Measurements from ENCODE around the gene UCP2.
"Not testable (repeated sequence)": the region's sequence is repeated elsewhere in the genome, so short reads cannot be mapped to it uniquely, and the experiment has no call there.

The UCP2 gene

DNA sequence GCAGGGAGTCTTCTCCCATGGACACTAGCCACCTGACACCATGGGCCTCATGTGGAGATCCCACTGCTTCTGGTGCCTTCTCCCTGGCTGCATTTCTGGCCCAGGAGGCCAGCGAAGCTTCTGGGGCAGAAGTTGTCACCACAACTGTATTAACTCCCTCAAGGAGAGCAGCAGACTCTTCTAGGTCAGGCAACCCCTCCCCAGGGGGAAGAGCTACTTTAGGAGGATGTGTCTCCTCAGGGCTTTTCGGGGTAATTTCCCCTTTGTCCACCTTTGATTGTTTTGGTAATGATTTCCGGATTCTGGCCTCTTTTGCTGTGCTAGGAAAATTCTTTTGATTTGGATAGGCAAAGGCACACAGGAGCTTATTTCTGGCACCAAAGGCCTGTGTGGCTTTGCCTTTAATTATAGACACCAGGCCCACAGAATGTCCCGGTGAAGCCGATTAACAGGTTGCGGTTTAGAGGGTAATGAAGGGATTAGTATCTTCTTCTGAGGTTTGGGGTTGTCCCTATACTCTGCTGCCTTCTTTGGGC lies 8.9 kb upstream of the UCP2 start:
- FAIRE-seq, result no peak

DNA sequence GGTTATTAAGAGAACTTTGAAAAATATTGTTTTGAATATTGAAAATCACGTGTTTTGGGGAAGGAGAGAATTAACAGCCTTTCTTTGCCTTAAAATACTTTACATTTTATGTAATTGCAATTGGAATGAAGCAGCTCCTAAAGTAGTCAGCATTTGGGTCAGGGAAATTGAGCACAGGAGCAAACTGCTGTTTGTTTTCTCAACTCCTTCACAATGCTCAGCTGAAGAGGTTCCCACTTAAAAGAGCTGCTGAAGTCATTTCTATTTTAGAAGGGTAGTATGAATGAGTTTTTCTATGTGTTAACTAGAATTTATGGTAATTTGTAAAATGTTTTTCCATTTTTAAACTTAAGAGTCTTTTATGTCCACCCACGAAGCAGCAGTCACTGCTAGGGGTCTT lies 8.1 kb upstream of the UCP2 start:
- FAIRE-seq, result no peak

DNA sequence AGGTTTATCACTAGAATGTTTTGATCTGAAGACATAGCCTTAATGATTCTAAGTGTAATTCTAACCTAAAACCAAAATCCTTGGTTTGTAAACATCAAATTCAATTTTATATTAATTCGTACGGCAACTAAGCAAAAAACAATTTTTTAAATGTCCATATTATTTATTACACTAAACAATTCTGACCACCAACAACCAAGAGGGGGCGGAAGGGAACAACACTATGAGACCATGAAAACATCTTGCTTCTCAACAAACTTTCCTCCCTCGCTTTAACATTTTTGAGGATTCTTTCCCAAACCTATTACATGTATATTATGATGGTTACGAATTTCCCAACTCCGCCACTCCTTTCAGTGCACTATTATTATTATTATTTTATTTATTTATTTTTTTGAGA lies 6.5 kb upstream of the UCP2 start:
- FAIRE-seq, result no peak

DNA sequence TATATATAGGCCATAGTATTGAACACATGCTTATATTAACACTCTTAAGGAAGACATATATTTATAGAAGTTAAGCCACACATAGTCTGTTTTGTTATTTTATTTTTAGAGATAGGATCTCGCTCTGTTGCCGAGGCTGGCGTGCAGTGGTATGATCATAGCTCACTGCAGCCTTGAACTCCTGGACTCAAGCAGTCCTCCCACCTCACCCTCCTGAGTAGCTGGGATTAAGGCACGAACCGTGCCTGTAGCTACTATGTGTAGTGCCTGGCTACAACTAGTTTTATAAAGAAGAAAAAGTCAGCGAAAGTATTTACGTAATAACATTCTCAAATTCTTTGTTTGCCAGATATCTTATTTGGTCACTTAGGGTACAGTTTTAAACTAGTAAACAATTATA lies 5.6 kb upstream of the UCP2 start:
- FAIRE-seq, result no peak

DNA sequence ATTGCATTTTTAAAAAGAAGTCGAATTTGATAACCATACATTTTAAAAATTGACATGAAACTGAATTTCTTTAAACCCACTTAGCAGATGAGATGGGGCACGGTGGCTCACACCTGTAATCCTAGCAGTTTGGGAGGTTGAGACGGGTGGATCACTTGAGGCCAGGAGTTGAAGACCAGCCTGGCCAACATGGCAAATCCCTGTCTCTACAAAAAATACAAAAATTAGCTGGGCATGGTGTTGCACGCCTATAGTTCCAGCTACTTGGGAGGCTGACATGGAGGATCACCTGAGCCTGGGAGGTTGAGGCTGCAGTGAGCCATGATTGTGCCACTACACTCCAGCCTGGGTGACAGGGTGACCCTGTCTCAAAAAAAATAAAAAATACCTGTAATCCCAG lies 3.0 kb upstream of the UCP2 start:
- FAIRE-seq, result not testable (repeated sequence)

DNA sequence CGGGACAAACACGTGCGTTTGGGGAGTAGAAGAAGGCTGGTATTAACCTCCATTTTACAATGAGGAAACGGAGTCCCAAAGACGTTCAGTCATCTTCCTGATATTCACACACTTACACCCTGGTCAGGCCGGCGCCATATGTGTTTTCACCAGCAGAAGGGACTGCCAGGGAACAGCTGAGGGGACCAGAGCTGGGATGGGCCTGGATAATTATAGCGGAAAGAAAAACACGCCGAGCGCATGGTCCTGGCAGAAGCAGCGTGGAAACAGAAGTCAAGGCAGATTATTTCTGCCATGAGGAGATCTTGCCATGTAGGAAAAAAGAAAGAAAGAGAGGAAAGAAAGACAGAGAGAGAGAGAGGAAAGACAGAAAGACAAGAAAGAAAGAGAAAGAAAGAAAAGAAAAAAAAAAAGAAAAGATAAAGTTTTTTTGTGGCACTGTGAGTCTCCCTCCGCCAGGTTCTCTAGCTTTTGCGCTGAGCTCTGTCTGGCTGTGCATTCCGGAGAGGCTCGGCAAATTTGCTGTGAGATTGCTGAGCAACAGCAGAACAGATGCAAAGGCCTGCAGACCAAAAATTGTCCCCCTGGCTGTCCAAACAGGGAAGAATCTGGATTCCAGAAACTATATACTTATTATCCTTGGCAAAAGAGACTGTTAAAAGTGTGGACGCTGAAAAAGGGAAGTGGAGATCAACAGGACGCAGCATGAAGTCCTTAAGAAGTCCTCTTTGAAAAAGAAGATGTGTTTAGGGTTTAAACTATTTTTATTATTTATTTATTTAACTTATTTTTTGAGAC lies 1.3 kb upstream of the UCP2 start:
- FAIRE-seq, result no peak

DNA sequence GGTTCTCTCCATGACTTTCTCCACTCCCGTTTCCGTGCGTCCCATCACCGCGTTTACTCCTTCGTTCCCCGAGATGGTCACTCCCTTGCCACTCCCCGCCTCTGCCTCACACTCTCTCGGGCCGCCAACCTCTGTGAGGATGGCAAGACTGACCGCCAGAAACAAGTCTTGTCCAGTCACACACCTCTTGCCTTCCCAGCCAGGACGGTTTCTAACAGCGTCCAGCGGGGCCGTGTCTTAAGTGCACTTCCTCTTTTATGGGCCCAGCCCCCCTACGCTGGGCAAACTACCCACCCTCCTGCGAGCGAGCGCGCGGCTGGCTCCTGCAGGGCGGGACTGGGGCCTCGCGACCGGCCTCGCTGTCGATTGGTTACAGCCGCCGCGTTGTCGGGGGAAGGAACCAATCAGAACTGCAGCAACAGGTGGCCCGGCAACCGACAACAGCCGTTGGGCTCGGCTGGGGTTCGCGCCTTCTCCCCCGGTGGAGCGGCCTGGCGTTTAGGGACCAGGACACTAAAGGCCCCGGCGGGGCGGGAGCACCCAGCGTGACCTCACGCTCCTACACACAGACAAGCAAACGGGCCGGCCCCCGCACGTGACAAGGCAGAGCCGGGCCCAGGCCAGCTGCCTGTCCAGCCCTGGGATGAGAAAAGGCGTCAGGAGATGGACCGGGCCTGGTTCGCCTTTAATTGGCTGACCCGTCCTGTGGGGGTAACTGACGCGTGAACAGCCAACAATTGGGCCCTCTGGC lies 522 bp upstream of the UCP2 start:
- no peak for FAIRE-seq

DNA sequence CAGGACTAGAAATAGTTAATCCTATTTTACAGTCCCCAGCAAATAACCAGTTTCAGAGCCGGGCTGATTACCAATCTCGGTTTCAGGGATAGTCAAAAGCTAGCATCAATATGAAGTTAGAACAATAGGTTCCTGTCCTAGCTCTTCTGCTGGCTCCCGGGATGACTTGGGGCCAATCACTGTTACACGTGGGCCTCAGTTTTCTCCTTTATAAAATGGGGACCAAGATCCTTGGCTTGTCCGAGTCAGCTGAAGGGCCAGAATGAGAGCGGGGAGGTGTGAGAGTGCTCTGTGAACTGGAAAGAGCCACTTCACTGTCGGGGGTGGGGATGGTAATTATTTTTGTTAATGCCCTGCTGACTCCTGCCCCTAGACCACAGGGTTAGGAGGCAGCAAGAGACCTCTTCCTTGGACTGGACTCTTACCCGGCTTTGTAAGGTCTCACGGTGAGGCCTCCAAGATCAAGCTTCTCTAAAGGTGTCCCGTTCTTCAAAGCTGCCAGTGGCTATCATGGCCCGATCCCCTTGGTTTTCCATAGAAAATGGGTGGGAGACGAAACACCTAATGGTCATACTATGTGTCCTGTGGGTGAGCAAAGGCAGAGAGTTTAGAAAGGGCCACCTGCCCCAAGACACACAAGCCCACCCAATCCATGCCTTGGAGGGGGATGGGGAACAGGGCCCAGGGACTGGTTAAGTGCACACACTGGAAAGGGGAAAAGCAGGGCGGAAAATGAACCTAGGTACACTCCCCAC lies 1.4 kb downstream of the UCP2 start:
- no peak for FAIRE-seq

DNA sequence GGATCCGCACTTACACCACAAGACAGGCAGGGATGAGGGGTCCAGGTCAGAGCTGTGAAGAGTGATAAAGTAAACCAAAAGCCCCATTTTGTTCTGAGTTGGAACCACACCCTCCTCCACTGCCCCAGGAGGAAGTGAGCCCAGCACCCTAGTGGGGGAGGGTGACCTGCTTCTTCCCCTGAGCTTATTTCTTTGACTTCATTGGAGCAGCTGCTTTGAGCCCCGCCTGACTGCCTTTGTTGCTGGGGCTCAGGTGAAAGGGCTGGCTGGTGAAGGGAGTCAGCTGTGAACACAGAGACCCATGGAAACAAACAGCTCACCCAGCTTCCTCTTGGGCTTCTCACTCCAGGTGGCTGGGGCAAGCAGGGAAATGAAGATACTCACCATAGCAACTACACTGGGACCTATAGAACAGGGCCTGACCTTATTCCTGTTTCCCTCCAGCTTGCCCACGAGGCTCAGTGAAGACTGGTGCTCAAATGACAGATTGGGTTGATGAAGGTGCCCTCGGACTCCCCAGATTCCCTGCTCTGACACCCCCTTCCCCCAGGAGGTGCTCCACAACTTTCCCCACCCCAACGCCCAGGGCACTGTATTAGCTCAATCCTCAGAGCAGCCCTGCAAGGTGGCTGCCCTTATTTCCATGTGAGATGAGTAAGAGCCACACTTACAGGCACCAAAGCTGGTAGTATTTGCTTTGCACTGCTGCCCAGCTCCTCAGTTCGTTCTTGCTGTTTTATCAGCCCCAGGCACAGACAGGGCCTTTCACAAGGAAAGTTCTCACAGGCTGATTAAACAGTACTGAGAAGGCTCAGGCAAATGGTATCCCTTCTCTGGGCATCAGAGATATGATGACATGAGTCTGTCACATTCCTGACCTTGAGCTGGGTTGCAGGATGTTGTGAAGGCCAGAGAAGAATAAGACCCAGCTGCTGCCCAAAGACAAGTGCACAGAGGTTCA lies 2.4 kb downstream of the UCP2 start:
- no peak for FAIRE-seq

DNA sequence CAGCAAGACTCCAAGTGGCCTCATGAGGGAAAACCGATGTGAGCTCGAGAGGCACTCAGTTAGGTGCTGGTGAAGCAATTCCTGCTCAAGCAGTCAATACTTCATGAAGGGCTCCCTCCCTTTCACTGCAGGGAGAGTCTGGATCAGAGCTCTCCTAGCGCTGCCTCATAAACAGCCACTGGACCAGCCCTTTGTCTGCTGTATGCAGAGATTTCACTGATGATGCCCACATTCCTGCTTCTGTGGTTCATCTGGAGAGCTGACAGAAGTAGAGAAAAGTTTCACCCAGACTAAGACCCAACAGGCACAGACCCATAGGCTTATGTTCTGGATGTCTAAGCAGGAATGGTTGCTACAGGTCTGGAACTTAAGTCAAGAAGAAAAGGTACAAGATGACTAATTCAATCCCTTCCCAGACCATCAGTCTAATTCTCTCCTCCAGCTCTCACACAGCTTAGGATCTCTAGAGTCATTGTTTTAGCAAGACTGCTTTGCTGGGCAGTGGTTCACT lies 4.0 kb downstream of the UCP2 start:
- FAIRE-seq, result no peak

DNA sequence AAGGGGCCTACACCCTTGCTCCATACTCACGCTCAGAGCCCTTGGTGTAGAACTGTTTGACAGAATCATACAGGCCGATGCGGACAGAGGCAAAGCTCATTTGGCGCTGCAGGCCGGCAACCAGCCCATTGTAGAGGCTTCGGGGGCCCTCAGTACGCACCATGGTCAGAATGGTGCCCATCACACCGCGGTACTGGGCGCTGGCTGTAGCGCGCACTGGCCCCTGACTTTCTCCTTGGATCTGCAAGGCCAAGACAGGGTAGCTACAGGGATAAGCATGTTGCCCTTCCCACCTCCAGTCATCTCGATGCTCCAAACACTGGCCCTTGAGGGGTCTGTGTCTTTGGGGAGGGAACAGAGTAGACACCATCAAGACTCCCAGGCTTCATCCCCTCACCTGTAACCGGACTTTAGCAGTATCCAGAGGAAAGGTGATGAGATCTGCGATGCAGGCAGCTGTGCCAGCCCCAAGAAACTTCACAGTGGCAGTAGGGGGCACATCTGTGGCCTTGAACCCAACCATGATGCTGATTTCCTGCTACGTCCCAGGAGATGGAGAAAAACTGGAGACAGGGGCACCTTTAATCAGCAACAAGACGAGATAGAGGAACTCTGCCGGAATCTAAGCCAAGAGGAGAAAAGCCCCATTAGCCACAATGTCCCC lies 4.7 kb downstream of the UCP2 start:
- FAIRE-seq, result no peak

DNA sequence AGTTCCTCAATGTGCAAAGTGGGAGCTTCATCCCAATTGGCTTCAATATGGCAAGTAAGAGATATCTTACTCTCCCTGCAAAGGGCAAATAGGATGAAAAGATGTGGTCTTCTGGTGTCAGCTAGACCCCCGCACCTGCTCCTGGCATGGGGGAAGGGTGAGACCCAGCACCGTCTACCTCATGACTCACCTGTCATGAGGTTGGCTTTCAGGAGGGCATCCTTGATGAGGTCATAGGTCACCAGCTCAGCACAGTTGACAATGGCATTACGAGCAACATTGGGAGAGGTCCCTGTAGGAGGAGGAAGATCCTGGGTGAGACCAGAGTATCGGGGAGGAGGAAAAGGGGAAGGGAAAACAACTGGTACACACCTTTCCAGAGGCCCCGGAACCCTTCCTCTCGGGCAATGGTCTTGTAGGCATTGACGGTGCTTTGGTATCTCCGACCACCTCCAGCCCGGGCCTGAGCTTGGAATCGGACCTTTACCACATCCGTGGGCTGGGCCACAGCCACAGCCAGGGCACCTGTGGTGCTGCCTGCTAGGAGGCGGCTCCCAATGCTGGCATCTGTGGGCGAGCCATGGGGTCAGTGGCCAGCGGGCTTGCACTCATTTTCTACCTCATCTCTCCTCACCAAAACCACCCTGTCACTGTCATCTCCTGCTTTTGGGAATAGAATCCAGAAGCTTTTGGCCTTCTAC lies 6.0 kb downstream of the UCP2 start:
- no peak for FAIRE-seq

DNA sequence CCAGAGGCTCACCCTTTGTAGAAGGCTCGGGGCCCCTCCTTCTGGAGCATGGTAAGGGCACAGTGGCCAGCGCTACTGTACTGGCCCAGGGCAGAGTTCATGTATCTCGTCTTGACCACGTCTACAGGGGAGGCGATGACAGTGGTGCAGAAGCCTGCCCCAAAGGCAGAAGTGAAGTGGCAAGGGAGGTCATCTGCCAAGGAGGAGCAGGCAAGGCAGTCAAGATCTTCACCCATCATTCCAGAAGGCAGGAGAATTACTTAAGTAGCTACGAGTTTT lies 7.2 kb downstream of the UCP2 start:
- no peak for FAIRE-seq

DNA sequence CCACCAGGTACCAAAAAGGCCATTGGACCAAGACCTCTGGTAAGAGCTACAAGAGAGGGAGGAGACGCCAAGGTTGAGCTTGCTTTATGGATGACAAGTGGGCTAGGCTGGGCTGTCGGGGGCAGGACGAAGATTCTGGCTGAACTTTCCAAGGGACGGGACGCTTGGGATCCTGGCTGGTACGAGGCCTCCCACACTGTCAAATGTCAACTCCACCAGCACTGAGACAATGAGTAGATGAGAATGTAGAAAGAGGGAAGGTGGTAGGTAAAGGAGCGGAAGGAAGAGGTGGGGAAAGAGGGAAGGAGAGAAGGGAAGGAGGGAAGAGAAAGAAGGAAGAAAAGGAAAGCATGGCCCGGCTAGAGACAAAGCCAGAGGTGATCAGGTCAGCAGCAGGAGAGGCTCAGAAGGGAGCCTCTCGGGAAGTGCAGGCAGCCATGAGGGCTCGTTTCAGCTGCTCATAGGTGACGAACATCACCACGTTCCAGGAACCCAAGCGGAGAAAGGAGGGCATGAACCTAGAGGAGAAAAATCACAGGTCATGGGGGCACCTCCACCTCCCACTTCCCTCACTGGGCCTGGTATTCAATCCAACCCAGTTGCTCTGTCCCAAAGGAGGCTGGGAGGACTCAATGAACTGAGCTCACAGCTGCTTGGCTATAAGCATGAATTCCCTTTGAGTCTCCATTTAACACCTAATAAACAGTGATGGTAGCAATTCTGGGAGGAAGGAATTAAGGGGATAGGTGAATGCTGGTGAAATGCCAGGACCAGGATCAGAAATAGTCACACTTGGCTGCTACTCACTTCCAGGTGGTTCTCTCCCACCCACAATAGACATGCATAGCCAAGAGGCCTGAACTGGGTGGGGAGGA lies 7.8 kb downstream of the UCP2 start:
- FAIRE-seq, result no peak

DNA sequence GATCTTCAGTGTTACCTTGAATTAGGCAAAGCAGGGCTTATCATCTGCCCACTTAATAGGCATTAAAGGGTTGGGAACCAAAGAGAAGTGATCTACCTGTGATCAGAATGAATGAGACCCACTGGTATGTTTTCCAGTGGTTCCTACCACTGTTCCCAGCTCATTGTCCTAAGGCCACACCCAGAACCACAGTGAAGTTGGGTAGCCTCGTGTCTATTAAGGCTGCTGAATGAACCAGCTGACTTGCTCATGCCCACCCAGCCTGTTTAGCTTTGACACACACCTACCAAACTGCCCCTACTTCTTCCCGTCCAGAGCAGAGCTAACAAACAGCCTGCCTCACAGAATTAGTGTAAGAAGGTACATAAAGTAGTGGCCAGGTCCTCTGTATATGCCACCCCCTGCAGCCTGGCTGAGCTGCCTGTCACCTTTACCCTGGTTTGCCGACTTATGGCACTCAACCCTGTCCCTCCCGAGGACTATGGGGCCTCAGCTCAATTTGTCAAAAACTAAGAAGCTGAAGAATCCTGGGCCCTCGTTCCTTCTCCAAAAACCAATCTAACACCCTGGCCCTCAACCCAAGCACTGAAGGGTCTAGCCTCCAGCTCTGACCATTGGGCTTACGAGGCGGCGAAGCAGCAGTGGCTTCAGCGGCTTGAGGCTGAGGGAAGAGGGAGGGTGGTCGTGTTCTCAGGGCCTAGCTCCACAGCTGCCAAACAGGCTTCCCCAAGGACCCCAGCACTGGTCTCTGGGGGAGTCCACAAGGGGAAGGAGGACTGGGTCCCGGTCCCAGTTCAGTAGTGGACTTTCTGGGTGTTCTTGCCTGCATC lies 9.8 kb downstream of the UCP2 start:
- FAIRE-seq, result no peak

DNA sequence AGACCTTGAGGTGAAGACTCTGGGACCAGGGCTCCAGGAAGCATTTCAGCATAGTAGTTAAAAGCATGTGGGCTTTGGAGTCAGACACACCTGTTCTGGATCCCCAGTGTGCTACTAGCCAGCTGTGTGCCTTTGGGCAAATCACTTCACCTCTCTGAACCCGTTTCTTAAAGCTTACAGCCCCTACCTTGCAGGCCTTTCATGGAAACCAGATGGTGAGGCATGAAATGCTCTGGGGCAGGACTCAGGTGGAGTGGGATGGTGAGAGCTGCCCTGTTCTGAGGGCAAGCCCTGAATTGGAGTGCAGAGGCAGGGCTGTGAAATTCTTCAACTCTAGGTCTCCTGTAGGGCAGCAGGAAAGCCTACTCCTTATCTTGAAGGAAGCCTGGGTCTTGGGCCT lies 10.5 kb downstream of the UCP2 start:
- no peak for FAIRE-seq

DNA sequence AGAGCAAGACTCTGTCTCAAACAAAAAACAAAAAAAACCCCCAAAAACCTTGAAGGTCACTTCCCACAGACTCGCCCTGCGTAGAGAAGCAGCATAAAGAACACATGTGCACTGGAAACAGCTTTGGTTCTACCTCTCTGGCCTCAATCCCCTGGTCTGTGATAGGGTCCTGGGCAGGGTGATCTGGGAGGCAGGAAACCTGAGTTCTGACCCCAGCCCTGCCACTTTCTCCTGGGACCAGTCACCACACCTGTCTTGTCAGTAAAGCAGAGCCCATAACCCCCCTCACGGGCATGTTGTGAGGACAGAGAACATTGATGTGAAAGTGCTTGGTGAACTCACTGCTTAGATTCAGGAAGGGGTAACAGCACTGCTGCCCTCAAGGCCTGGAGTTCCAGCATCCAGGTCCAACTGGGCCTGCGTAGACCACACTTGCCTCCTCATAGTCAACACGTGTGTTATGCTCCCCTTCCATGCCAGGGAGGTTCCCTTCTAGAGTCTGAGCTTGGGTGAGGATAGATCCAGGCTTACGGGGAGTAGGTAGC lies 11.4 kb downstream of the UCP2 start:
- FAIRE-seq, result no peak

DNA sequence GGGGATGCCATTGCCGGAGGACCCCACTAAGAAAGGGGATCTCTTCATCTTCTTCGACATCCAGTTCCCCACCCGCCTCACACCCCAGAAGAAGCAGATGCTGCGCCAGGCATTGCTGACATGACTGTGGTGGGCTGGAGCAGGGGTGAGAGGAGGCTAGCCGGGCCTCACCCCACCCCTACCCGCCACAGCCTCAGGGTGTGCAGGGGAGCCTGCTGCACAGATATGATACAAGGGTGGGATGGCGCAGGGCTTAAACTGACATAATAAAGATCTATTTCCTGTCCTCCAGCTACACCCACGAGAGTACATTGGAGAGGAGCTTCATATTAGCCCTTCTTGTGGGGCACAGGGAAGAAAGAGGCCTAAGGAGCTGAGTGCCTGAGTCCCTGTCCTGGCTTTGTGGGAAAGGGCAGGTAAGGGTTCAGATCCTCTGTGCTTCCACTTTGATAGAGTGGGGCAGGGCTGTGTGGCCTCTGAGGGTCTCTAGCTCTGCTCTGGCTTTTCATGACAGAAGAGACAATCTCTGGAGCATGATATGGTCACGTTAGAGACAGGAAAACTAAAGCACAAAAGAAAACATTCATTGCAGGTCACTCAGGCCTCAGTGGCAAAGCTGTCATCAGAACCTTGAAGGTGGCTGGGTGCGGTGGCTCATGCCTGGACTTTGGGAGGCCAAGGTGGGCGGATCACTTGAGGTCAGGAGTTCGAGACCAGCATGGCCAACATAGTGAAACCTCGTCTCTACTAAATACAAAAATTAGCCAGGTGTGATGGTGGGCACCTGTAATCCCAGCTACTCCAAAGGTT lies 12.4 kb downstream of the UCP2 start:
- no peak for FAIRE-seq

All from A204.1 (cell line).